GM23338 (cell line): ENCODE results near the gene DNASE1L1.
"Not testable (repeated sequence)": the region's sequence is repeated elsewhere in the genome, so short reads cannot be mapped to it uniquely, and the experiment has no call there.

Experiments used
- CREB1 ChIP-seq: fragments of 250-450 bp; sonication (Bioruptor Pico); IDR thresholded peaks from 2 replicates; pipeline ENCODE4 v1.5.0; 2020; ENCODE audit warnings: low read depth, mild to moderate bottlenecking, moderate library complexity
- EZH2 ChIP-seq: fragments of 200-600 bp; sonication (generic); IDR thresholded peaks from one replicate; pipeline ENCODE4 v1.8.0; 2017; ENCODE audit warnings: antibody characterized with exemption, mild to moderate bottlenecking, low read depth; ENCODE audit not compliant: unreplicated experiment
- EZH2phosphoT487 ChIP-seq: fragments of 200-600 bp; sonication (generic); IDR thresholded peaks from one replicate; pipeline ENCODE4 v1.8.1; 2018; ENCODE audit warnings: antibody characterized with exemption; ENCODE audit not compliant: unreplicated experiment
- JUNB ChIP-seq: IDR thresholded peaks from one replicate; pipeline ENCODE4 v1.6.1; 2016; ENCODE audit warnings: antibody characterized with exemption; ENCODE audit not compliant: unreplicated experiment
- NANOG ChIP-seq: IDR thresholded peaks from 2 replicates; pipeline ENCODE4 v1.6.1; 2016; ENCODE audit warnings: antibody characterized with exemption, borderline replicate concordance
- POLR2AphosphoS5 ChIP-seq: IDR thresholded peaks from 2 replicates; pipeline ENCODE4 v1.6.1; 2016; ENCODE audit warnings: antibody characterized with exemption, low read depth
- STAT1 ChIP-seq: IDR thresholded peaks from one replicate; pipeline ENCODE4 v1.6.1; 2016; ENCODE audit warnings: antibody characterized with exemption; ENCODE audit not compliant: unreplicated experiment
- ZNF114 ChIP-seq: fragments of 250-450 bp; sonication (Bioruptor Pico); IDR thresholded peaks from 2 replicates; pipeline ENCODE4 v1.5.0; 2020; ENCODE audit warnings: mild to moderate bottlenecking, moderate library complexity
- ZNF331 ChIP-seq: fragments of 250-450 bp; sonication (Bioruptor Pico); IDR thresholded peaks from 2 replicates; pipeline ENCODE4 v1.5.0; 2020; ENCODE audit warnings: low read depth, mild to moderate bottlenecking, moderate library complexity
- TF ChIP-seq, protein P1 (sequence below), 2 experiments: fragments of 200-600 bp in 1 of 2; sonication (generic) in 1 of 2; conservative IDR thresholded peaks; 2 replicates each; pipeline versions ENCODE4 v1.5.1 to v1.6.1; 2016 to 2017; ENCODE audit warnings: antibody characterized with exemption in 2 of 2, low read depth in 2 of 2, mild to moderate bottlenecking in 2 of 2, moderate library complexity in 1 of 2
- TF ChIP-seq, protein P2 (sequence below): IDR thresholded peaks from one replicate; pipeline ENCODE4 v1.6.1; 2018; ENCODE audit warnings: antibody characterized with exemption; ENCODE audit not compliant: unreplicated experiment
- TF ChIP-seq, protein P3 (sequence below): IDR thresholded peaks from 2 replicates; pipeline ENCODE4 v1.6.1; 2016; ENCODE audit warnings: antibody characterized with exemption
- TF ChIP-seq, protein P4 (sequence below): fragments of 250-450 bp; sonication (Bioruptor Pico); IDR thresholded peaks from 2 replicates; pipeline ENCODE4 v1.5.0; 2020; ENCODE audit warnings: mild to moderate bottlenecking, moderate library complexity

DNA sequence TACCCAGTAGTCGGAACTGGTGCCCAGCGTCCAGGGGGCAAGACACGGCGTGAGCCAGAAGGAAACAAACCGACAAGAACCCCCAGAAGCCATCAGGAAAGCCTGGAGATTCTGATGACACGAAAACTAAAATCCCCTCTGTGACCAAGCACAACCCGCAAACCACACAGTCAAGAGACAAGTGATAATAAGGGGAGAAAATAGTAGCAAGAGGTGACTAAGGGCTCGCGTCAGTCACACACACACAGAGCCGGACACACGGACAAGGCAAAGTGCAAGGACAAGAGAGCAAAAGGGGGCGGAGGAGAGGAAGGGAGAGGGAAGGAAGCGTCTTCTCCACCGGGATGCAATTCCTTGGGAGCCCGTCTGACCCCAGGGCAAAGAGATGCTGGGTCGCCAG, 20.4 kb downstream of the DNASE1L1 start:
- not testable (repeated sequence) for TF ChIP-seq CREB1 (CRISPR knock-in tag); EZH2phosphoT487; POLR2AphosphoS5; JUNB; NANOG; EZH2; ZNF331 (CRISPR knock-in tag); ZNF114 (CRISPR knock-in tag); STAT1
- TF ChIP-seq, protein P1, sequence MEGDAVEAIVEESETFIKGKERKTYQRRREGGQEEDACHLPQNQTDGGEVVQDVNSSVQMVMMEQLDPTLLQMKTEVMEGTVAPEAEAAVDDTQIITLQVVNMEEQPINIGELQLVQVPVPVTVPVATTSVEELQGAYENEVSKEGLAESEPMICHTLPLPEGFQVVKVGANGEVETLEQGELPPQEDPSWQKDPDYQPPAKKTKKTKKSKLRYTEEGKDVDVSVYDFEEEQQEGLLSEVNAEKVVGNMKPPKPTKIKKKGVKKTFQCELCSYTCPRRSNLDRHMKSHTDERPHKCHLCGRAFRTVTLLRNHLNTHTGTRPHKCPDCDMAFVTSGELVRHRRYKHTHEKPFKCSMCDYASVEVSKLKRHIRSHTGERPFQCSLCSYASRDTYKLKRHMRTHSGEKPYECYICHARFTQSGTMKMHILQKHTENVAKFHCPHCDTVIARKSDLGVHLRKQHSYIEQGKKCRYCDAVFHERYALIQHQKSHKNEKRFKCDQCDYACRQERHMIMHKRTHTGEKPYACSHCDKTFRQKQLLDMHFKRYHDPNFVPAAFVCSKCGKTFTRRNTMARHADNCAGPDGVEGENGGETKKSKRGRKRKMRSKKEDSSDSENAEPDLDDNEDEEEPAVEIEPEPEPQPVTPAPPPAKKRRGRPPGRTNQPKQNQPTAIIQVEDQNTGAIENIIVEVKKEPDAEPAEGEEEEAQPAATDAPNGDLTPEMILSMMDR (conservative IDR thresholded peaks at IDR 0.05; ENCODE audit: low read depth in 2 of 2), result not testable (repeated sequence)
- TF ChIP-seq, protein P2, sequence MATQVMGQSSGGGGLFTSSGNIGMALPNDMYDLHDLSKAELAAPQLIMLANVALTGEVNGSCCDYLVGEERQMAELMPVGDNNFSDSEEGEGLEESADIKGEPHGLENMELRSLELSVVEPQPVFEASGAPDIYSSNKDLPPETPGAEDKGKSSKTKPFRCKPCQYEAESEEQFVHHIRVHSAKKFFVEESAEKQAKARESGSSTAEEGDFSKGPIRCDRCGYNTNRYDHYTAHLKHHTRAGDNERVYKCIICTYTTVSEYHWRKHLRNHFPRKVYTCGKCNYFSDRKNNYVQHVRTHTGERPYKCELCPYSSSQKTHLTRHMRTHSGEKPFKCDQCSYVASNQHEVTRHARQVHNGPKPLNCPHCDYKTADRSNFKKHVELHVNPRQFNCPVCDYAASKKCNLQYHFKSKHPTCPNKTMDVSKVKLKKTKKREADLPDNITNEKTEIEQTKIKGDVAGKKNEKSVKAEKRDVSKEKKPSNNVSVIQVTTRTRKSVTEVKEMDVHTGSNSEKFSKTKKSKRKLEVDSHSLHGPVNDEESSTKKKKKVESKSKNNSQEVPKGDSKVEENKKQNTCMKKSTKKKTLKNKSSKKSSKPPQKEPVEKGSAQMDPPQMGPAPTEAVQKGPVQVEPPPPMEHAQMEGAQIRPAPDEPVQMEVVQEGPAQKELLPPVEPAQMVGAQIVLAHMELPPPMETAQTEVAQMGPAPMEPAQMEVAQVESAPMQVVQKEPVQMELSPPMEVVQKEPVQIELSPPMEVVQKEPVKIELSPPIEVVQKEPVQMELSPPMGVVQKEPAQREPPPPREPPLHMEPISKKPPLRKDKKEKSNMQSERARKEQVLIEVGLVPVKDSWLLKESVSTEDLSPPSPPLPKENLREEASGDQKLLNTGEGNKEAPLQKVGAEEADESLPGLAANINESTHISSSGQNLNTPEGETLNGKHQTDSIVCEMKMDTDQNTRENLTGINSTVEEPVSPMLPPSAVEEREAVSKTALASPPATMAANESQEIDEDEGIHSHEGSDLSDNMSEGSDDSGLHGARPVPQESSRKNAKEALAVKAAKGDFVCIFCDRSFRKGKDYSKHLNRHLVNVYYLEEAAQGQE, result not testable (repeated sequence)
- TF ChIP-seq, protein P3, sequence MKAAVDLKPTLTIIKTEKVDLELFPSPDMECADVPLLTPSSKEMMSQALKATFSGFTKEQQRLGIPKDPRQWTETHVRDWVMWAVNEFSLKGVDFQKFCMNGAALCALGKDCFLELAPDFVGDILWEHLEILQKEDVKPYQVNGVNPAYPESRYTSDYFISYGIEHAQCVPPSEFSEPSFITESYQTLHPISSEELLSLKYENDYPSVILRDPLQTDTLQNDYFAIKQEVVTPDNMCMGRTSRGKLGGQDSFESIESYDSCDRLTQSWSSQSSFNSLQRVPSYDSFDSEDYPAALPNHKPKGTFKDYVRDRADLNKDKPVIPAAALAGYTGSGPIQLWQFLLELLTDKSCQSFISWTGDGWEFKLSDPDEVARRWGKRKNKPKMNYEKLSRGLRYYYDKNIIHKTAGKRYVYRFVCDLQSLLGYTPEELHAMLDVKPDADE, result not testable (repeated sequence)
- TF ChIP-seq, protein P4, sequence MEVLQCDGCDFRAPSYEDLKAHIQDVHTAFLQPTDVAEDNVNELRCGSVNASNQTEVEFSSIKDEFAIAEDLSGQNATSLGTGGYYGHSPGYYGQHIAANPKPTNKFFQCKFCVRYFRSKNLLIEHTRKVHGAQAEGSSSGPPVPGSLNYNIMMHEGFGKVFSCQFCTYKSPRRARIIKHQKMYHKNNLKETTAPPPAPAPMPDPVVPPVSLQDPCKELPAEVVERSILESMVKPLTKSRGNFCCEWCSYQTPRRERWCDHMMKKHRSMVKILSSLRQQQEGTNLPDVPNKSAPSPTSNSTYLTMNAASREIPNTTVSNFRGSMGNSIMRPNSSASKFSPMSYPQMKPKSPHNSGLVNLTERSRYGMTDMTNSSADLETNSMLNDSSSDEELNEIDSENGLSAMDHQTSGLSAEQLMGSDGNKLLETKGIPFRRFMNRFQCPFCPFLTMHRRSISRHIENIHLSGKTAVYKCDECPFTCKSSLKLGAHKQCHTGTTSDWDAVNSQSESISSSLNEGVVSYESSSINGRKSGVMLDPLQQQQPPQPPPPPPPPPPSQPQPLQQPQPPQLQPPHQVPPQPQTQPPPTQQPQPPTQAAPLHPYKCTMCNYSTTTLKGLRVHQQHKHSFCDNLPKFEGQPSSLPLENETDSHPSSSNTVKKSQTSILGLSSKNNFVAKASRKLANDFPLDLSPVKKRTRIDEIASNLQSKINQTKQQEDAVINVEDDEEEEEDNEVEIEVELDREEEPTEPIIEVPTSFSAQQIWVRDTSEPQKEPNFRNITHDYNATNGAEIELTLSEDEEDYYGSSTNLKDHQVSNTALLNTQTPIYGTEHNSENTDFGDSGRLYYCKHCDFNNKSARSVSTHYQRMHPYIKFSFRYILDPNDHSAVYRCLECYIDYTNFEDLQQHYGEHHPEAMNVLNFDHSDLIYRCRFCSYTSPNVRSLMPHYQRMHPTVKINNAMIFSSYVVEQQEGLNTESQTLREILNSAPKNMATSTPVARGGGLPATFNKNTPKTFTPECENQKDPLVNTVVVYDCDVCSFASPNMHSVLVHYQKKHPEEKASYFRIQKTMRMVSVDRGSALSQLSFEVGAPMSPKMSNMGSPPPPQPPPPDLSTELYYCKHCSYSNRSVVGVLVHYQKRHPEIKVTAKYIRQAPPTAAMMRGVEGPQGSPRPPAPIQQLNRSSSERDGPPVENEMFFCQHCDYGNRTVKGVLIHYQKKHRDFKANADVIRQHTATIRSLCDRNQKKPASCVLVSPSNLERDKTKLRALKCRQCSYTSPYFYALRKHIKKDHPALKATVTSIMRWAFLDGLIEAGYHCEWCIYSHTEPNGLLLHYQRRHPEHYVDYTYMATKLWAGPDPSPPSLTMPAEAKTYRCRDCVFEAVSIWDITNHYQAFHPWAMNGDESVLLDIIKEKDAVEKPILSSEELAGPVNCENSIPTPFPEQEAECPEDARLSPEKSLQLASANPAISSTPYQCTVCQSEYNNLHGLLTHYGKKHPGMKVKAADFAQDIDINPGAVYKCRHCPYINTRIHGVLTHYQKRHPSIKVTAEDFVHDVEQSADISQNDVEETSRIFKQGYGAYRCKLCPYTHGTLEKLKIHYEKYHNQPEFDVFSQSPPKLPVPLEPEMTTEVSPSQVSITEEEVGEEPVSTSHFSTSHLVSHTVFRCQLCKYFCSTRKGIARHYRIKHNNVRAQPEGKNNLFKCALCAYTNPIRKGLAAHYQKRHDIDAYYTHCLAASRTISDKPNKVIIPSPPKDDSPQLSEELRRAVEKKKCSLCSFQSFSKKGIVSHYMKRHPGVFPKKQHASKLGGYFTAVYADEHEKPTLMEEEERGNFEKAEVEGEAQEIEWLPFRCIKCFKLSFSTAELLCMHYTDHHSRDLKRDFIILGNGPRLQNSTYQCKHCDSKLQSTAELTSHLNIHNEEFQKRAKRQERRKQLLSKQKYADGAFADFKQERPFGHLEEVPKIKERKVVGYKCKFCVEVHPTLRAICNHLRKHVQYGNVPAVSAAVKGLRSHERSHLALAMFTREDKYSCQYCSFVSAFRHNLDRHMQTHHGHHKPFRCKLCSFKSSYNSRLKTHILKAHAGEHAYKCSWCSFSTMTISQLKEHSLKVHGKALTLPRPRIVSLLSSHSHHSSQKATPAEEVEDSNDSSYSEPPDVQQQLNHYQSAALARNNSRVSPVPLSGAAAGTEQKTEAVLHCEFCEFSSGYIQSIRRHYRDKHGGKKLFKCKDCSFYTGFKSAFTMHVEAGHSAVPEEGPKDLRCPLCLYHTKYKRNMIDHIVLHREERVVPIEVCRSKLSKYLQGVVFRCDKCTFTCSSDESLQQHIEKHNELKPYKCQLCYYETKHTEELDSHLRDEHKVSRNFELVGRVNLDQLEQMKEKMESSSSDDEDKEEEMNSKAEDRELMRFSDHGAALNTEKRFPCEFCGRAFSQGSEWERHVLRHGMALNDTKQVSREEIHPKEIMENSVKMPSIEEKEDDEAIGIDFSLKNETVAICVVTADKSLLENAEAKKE, result not testable (repeated sequence)
